ENCODE results near the gene ASCC3. TPM values are rescaled to one million over a fixed set of nuclear protein-coding genes. Genes with fewer than 3 reads are reported as not detected.

Gene ASCC3, protein sequence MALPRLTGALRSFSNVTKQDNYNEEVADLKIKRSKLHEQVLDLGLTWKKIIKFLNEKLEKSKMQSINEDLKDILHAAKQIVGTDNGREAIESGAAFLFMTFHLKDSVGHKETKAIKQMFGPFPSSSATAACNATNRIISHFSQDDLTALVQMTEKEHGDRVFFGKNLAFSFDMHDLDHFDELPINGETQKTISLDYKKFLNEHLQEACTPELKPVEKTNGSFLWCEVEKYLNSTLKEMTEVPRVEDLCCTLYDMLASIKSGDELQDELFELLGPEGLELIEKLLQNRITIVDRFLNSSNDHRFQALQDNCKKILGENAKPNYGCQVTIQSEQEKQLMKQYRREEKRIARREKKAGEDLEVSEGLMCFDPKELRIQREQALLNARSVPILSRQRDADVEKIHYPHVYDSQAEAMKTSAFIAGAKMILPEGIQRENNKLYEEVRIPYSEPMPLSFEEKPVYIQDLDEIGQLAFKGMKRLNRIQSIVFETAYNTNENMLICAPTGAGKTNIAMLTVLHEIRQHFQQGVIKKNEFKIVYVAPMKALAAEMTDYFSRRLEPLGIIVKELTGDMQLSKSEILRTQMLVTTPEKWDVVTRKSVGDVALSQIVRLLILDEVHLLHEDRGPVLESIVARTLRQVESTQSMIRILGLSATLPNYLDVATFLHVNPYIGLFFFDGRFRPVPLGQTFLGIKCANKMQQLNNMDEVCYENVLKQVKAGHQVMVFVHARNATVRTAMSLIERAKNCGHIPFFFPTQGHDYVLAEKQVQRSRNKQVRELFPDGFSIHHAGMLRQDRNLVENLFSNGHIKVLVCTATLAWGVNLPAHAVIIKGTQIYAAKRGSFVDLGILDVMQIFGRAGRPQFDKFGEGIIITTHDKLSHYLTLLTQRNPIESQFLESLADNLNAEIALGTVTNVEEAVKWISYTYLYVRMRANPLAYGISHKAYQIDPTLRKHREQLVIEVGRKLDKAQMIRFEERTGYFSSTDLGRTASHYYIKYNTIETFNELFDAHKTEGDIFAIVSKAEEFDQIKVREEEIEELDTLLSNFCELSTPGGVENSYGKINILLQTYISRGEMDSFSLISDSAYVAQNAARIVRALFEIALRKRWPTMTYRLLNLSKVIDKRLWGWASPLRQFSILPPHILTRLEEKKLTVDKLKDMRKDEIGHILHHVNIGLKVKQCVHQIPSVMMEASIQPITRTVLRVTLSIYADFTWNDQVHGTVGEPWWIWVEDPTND (N-terminal part only)
- total RNA-seq = 10 to 100 TPM; 12.4 to 35.7 (median 32.5) TPM
- 10 to 100 TPM in 1 of 3 donors, 1 to 10 TPM in 2; 3.1 to 46.2 (median 4.5) TPM for polyA plus RNA-seq
- long read RNA-seq, donor 1, partial matches to known transcripts = 0 of 2 reads
- long read RNA-seq, donor 1, other reads (novel, unspliced or antisense) = 0 of 2 reads
- long read RNA-seq, donor 2, partial matches to known transcripts = 0 of 2 reads
- long read RNA-seq, donor 2, other reads (novel, unspliced or antisense) = 0 of 2 reads
- long read RNA-seq, donor 3, full-length matches to known transcripts = 1 of 1 reads
- long read RNA-seq, donor 3, partial matches to known transcripts = 0 of 1 reads
- long read RNA-seq, donor 3, other reads (novel, unspliced or antisense) = 0 of 1 reads
- long read RNA-seq, donor 4, partial matches to known transcripts = 6 of 7 reads
- long read RNA-seq, donor 4, other reads (novel, unspliced or antisense) = 0 of 7 reads
- long read RNA-seq, donor 5, partial matches to known transcripts = 2 of 14 reads
- long read RNA-seq, donor 5, other reads (novel, unspliced or antisense) = 10 of 14 reads
- long read RNA-seq, donor 6, partial matches to known transcripts = 6 of 10 reads
- long read RNA-seq, donor 6, other reads (novel, unspliced or antisense) = 3 of 10 reads
- long read RNA-seq, donor 7, partial matches to known transcripts = 0 of 2 reads
- long read RNA-seq, donor 7, other reads (novel, unspliced or antisense) = 0 of 2 reads
- long read RNA-seq, donor 8 = 0 reads
- long read RNA-seq, donor 9 = 0 reads
- long read RNA-seq, donor 10, partial matches to known transcripts = 0 of 1 reads
- long read RNA-seq, donor 10, other reads (novel, unspliced or antisense) = 0 of 1 reads

DNA sequence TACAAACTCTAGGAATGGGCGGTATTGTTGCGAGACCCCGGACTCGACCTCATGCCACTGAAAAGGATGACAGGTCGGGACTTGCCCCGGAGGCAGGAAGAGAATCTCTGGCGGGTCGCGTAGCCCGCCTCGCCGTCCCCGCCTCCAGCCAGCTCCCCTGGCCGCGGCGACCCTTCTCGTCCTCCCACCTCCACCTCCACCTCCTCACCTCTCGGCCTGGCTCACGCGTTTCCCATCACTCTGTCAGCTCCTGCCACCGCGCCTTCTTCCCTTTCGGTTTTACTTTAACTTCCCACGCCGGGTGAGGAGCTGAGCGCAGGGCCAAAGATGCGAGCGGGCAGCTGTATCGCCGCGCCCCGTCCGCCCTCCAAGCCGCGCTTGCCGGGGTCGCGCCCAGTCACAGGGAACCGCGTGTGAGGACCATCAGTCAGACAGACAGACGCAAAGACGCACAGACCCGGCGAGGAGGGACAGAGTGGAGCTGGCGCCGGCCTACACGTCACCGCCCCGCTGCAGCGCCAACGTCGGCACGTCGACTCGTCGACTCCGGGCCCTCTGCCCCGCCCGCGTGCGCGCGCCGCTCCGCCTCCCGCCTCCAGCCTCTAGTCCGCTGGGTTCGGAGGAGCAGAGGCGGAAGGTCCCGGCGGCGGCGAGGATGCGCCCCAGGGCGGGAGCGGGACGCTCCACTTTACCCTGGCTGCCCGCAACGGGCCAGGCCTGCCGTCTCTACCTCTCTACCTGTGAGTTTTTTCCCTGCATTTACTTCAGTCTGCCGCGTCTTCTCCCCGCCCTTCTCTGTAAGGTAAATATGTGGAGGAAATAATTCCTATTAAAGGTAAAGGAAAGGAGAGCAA, at the start of gene ASCC3:
Gene ASCC3 (minus strand): TSS at position 477 of the 854 bp plus-strand sequence. CDS start 13,332 bp downstream, outside the sequence.
- no peaks in the 10 kb centered on the region for H3K27me3 ChIP-seq
- H3K9me3 ChIP-seq (replicated peaks in 1 of 3) = no peaks in the 10 kb centered on the region

GRCh38 chr6:100925749-100926148, 44.6 kb upstream of the ASCC3 start:
- TF ChIP-seq, protein P1, sequence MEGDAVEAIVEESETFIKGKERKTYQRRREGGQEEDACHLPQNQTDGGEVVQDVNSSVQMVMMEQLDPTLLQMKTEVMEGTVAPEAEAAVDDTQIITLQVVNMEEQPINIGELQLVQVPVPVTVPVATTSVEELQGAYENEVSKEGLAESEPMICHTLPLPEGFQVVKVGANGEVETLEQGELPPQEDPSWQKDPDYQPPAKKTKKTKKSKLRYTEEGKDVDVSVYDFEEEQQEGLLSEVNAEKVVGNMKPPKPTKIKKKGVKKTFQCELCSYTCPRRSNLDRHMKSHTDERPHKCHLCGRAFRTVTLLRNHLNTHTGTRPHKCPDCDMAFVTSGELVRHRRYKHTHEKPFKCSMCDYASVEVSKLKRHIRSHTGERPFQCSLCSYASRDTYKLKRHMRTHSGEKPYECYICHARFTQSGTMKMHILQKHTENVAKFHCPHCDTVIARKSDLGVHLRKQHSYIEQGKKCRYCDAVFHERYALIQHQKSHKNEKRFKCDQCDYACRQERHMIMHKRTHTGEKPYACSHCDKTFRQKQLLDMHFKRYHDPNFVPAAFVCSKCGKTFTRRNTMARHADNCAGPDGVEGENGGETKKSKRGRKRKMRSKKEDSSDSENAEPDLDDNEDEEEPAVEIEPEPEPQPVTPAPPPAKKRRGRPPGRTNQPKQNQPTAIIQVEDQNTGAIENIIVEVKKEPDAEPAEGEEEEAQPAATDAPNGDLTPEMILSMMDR (IDR thresholded peaks at IDR 0.05) = no peak
- TF ChIP-seq POLR2A (IDR thresholded peaks at IDR 0.05) = no peak
- H3K27ac ChIP-seq = no peak overlapping the region
- intact Hi-C loops (cut with DNase I) = no loop called here
- WGBS, 4 donors = 49 to 74% (median 72%) methylated on average over 1 of the region's 1 CpG
- H3K27me3 ChIP-seq = no peaks in the 10 kb centered on the region
- no peaks in the 10 kb centered on the region for H3K9me3 ChIP-seq (replicated peaks in 1 of 3)
- H3K4me3 ChIP-seq = no peak overlapping the region
- no peaks in the 10 kb centered on the region for H3K4me1 ChIP-seq (replicated peaks in 1 of 2)
- DNase-seq = no peak
- no peaks in the 10 kb centered on the region for H3K36me3 ChIP-seq (replicated peaks in 1 of 2)

More for the DNA sequence above, at the start of gene ASCC3:
- Histone ChIP-seq H3K4me1 (replicated peaks in 1 of 2) (peaks cover 5 to 19% of the 10 kb centered on the region in 2 donors), H3K36me3 (replicated peaks in 1 of 2) (no peaks in the 10 kb centered on the region), H3K4me3 (peak within 1 kb of the TSS; percentile 68 to 91 (median 84)), H3K27ac (peak within 1 kb of the TSS; percentile 77 to 95 (median 91))
- intact Hi-C loops (cut with DNase I) = no loop called here
- peak; percentile 54 to 88 for TF ChIP-seq POLR2A (IDR thresholded peaks at IDR 0.05)
- TF ChIP-seq, protein P1 (IDR thresholded peaks at IDR 0.05) = no peak
- DNase-seq = peak; percentile 92 to 96 (median 94)
- 0 to 1% (median 0%) methylated on average over 39 to 83 of the region's 83 CpGs for WGBS, 4 donors

Measured in adrenal gland (tissue), 19 donors.